BLaER1 (cell line): ENCODE results near the gene MYO3B.

Source experiments
- H3K27ac ChIP-seq: shearing (Covaris generic); formaldehyde crosslinking; 2 replicates; pipeline ENCODE4 v1.8.1; 2022
- H3K27me3 ChIP-seq: shearing (Covaris generic); formaldehyde crosslinking; 2 replicates; pipeline ENCODE4 v1.8.1; 2022
- H3K36me3 ChIP-seq: shearing (Covaris generic); formaldehyde crosslinking; 2 replicates; pipeline ENCODE4 v1.8.1; 2022
- H3K4me1 ChIP-seq: shearing (Covaris generic); formaldehyde crosslinking; 2 replicates; pipeline ENCODE4 v1.8.1; 2022
- H3K4me2 ChIP-seq: shearing (Covaris generic); formaldehyde crosslinking; 2 replicates; pipeline ENCODE4 v1.8.1; 2022
- H3K4me3 ChIP-seq: shearing (Covaris generic); formaldehyde crosslinking; 2 replicates; pipeline ENCODE4 v1.8.1; 2022
- H3K9ac ChIP-seq: shearing (Covaris generic); formaldehyde crosslinking; 2 replicates; pipeline ENCODE4 v1.8.1; 2022
- H3K9me3 ChIP-seq: shearing (Covaris generic); formaldehyde crosslinking; 2 replicates; pipeline ENCODE4 v1.8.1; 2022
- H4K20me1 ChIP-seq: shearing (Covaris generic); formaldehyde crosslinking; 2 replicates; pipeline ENCODE4 v1.8.1; 2022
- Cebpa-rat ChIP-seq: shearing (Covaris generic); IDR thresholded peaks from 2 replicates; pipeline ENCODE4 v1.8.1; 2022

Gene MYO3B

DNA sequence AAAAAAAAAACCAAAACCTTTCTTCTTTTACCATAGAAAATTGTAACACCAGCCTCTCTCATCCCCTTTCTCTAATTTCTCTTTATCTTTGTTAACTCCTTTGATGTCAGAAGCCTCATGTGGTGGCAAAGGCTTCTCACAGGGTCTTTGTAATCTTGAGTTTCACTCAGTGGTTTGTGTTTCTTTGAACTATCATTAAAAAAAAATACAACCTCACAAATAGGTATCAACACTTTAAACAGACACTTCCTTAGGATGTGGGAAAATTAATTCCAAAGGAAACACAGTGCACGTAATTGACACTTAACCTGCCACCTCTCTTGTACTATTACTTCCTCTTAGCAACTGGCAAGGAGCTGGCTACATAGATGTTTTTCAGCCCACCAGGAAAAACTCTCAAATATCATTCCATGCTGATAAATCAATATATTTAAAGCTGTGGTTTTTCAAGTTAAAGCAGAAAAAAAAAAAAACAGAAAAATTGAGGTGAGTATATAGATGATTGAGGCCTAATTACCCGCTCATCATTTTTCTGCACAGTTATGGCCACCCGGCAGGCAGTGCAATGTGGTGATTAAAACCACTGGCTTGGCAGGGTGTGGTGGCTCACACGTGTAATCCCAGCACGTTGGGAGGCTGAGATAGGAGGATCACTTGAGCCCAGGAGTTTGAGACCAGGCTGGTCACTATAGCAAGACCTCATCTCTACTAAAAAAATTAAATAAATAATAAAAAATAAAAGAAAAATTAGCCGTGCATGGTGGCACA is 193.5 kb downstream of the MYO3B start:
- Histone ChIP-seq H3K36me3 (no peaks in the 10 kb centered on the region), H3K4me1 (peaks cover 16% of the 10 kb centered on the region), H3K4me3 (no peak overlapping the region), H3K9ac (no peak overlapping the region), H4K20me1 (no peaks in the 10 kb centered on the region), H3K27ac (no peak overlapping the region), H3K4me2 (no peak overlapping the region), H3K9me3 (no peaks in the 10 kb centered on the region), H3K27me3 (no peaks in the 10 kb centered on the region)
- TF ChIP-seq Cebpa-rat = no peak

DNA sequence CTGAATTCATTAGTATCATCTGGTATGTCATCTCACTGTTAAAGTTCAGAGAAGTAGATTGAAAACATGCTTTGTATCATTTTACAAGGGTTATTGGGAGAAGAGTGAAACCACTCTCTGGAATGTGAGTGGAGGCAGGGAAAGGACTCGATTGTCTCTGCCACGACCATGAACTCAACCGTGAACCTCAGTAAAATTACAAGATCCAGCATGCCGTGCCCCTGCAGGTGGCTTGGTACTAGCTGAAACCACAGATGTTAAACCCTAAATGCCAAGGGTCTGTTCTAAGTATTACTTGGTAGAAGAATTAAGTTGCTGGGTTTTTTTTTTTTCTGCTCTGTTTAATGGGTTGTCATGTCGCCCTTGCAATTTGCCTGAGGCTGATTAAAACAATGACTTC is 197.2 kb downstream of the MYO3B start:
- H3K9ac ChIP-seq = no peak overlapping the region
- no peaks in the 10 kb centered on the region for H3K36me3 ChIP-seq
- TF ChIP-seq Cebpa-rat = no peak
- H3K4me2 ChIP-seq = no peak overlapping the region
- H4K20me1 ChIP-seq = no peaks in the 10 kb centered on the region
- no peak overlapping the region for H3K27ac ChIP-seq
- H3K27me3 ChIP-seq = no peaks in the 10 kb centered on the region
- H3K4me3 ChIP-seq = no peak overlapping the region
- H3K9me3 ChIP-seq = no peaks in the 10 kb centered on the region
- H3K4me1 ChIP-seq = peaks cover 15% of the 10 kb centered on the region

DNA sequence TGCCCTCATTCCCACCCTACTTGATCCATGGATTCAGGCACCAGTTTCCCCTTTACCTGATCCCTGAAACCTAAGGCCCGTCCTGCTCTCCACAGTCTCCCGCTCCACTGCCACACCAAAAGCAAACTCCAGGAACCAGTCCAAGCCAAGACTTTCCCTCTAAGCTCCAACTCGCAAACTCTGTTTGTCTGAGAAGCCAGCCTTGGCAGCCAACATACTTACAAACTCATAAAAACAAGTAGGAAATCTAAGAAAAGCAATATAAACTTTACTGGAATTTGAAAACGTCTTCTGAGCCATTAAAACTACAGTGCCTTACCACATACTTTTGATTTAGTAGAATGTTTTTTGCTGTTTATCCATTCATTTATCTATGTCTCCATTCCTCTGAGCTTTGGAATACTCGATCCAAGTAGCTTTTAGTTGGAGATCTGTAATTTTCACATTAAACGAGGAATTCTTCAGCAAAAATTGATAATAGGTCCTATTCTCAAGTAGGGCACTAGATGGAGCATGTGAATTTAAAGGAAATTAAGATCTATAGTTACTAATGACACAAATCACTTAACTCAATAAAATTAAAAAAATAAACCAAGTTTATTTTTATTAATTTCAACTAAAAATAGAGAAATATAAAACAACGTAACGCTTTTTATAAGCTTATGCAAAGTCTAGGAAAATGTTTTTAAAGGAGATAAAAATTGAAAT is 199.7 kb downstream of the MYO3B start:
- Histone ChIP-seq H3K4me1 (no peaks in the 10 kb centered on the region), H3K4me2 (no peak overlapping the region), H3K27me3 (no peaks in the 10 kb centered on the region), H3K9ac (no peak overlapping the region), H4K20me1 (no peaks in the 10 kb centered on the region), H3K9me3 (no peaks in the 10 kb centered on the region), H3K27ac (no peak overlapping the region), H3K36me3 (no peaks in the 10 kb centered on the region), H3K4me3 (no peak overlapping the region)
- no peak for TF ChIP-seq Cebpa-rat

DNA sequence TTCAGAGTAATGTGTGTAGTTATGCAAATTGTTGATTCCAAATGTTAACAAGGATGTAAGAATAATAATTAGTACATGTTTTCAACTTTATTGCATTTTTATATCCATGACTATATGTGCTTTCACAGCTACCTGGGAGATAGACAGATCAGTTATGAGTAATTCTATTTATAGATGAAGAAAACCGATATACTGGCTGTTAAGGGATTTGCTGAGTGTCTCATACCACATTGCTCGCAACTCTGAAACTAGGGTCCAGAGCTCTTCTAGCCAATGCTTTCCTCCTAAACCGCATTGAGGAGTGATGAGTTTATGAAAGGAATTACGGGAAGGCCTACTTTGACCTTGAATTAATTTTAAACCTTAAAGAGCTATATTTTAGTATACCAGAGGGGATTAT is 202.3 kb downstream of the MYO3B start:
- Histone ChIP-seq H3K4me3 (no peak overlapping the region), H4K20me1 (no peaks in the 10 kb centered on the region), H3K4me1 (no peaks in the 10 kb centered on the region), H3K27me3 (no peaks in the 10 kb centered on the region), H3K9me3 (no peaks in the 10 kb centered on the region), H3K36me3 (no peaks in the 10 kb centered on the region), H3K27ac (no peak overlapping the region), H3K9ac (no peak overlapping the region), H3K4me2 (no peak overlapping the region)
- no peak for TF ChIP-seq Cebpa-rat

DNA sequence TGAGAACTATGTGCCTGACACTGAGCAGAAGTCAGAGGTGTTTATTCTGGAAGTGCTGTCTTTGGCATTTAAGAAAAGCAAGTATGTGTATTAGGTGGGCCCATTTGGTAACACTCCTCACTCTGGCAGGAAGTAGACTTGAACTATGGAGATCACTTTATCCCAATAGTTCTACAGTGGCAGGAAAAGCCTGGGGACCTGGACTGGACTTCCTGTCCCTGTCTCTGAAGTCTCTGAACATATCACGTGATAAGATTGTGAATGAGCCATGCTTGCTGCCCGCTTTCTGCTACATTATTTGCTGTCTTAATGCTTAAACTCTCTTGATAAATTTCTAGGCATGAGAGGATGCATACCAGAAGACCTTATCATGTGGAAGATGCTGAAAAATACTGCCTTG is 203.7 kb downstream of the MYO3B start:
- no peaks in the 10 kb centered on the region for H3K27me3 ChIP-seq
- no peak for TF ChIP-seq Cebpa-rat

DNA sequence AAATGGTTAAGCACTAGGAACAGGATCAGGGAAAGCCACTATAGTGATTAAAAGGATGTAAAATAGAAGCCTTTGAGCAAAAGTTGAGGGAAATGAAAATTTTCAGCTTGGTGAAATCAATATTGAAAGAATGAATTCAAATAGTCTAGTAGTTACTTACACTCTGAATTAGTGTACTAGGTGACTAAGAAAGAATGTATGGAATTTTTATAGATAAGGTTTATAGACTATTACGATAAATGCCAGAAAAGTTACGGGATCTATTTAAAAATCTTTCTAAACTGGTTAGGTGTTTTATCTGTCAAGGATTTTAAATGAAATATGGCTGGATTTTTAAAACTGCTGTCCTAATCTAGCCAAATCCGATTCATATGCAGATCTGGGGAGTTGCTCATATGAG is 208.6 kb downstream of the MYO3B start:
- H3K9ac ChIP-seq = no peak overlapping the region
- no peak overlapping the region for H3K4me2 ChIP-seq
- no peak overlapping the region for H3K27ac ChIP-seq
- H4K20me1 ChIP-seq = no peaks in the 10 kb centered on the region
- H3K9me3 ChIP-seq = no peaks in the 10 kb centered on the region
- no peak for TF ChIP-seq Cebpa-rat
- no peaks in the 10 kb centered on the region for H3K4me1 ChIP-seq
- no peak overlapping the region for H3K4me3 ChIP-seq
- H3K36me3 ChIP-seq = no peaks in the 10 kb centered on the region
- H3K27me3 ChIP-seq = no peaks in the 10 kb centered on the region

More for the DNA sequence above, 203.7 kb downstream of the MYO3B start:
- no peak overlapping the region for H3K9ac ChIP-seq
- no peak overlapping the region for H3K4me2 ChIP-seq
- no peak overlapping the region for H3K27ac ChIP-seq
- no peaks in the 10 kb centered on the region for H3K36me3 ChIP-seq
- no peaks in the 10 kb centered on the region for H3K9me3 ChIP-seq
- no peaks in the 10 kb centered on the region for H3K4me1 ChIP-seq
- H3K4me3 ChIP-seq = no peak overlapping the region
- H4K20me1 ChIP-seq = no peaks in the 10 kb centered on the region

DNA sequence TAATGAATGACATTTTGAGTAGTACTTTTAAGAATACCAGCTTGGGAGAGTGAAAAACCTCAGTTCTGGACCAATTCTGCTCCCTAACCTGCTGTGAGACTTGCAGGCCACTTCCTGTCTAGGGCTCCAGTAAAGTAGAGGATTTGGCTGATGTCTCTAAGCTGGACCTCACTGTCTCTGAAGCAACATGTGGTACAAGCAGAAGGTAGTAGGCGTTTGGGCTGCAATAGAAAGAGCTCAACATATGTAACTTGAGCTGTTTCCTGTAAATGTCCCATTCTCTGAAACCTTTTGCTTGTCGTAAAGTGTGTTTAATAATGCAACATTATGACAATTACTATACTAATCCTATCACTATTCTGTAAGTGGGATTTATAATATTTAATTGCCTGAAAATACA is 213.1 kb downstream of the MYO3B start:
- Histone ChIP-seq H3K4me2 (no peak overlapping the region), H3K27ac (no peak overlapping the region), H3K36me3 (no peaks in the 10 kb centered on the region), H3K4me3 (no peak overlapping the region), H3K9ac (no peak overlapping the region), H3K27me3 (no peaks in the 10 kb centered on the region), H4K20me1 (no peaks in the 10 kb centered on the region), H3K4me1 (peaks cover under 1% of the 10 kb centered on the region), H3K9me3 (no peaks in the 10 kb centered on the region)
- no peak for TF ChIP-seq Cebpa-rat

DNA sequence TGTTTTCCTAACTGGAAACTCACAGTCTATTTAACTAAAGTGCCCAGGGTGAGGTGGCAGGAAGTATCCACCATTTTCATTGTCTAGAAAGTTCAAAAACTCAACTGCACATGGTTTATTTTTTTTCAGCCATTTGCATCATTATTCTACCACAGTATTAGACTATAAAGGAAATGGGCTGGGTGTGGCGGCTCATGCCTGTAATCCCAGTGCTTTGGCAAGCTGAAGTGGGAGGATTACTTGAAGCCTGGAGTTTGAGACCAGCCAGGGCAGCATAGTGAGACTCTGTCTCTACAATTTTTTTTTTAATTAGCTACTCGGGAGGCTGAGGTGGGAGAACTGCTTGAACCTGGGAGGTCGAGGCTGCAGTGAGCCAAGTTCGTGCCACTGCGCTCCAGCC is 213.8 kb downstream of the MYO3B start:
- Histone ChIP-seq H3K36me3 (no peaks in the 10 kb centered on the region), H3K4me2 (no peak overlapping the region), H3K4me1 (peaks cover 7% of the 10 kb centered on the region), H3K4me3 (no peak overlapping the region), H3K9ac (no peak overlapping the region), H3K27ac (no peak overlapping the region), H4K20me1 (no peaks in the 10 kb centered on the region), H3K9me3 (no peaks in the 10 kb centered on the region), H3K27me3 (no peaks in the 10 kb centered on the region)
- no peak for TF ChIP-seq Cebpa-rat

DNA sequence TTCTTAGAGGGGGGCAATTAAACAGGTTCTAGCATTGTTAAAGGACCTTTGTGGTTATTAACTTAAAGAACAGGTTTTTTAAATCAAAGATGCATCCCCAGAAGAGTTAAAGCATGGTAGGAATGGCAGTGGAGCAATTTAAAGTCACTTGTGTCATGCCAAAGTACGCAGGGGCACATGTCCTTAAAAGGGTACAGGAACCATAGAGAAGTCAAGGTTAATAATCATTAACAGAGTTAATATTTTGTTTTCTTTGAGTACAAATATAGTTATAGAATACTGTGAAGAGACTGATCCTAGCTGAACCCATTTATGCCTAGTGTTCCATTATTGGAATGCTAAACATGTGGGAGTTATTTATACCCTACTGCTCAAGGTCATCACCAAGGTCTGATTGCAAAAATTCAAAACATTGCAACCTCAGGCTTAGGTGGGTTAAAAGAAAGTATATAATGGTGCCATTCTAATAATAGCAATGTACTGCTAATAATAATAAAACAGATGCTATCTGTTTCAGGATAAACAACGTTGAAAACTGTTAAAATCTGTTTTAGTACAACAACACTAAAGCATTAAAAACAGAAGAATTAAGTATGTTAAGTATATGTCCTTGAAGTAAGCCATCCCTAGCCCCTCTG is 216.0 kb downstream of the MYO3B start:
- Histone ChIP-seq H3K4me1 (peaks cover 17% of the 10 kb centered on the region), H3K27me3 (no peaks in the 10 kb centered on the region), H3K36me3 (no peaks in the 10 kb centered on the region), H3K9me3 (no peaks in the 10 kb centered on the region), H4K20me1 (no peaks in the 10 kb centered on the region), H3K4me3 (no peak overlapping the region), H3K4me2 (no peak overlapping the region), H3K27ac (no peak overlapping the region), H3K9ac (no peak overlapping the region)
- no peak for TF ChIP-seq Cebpa-rat

DNA sequence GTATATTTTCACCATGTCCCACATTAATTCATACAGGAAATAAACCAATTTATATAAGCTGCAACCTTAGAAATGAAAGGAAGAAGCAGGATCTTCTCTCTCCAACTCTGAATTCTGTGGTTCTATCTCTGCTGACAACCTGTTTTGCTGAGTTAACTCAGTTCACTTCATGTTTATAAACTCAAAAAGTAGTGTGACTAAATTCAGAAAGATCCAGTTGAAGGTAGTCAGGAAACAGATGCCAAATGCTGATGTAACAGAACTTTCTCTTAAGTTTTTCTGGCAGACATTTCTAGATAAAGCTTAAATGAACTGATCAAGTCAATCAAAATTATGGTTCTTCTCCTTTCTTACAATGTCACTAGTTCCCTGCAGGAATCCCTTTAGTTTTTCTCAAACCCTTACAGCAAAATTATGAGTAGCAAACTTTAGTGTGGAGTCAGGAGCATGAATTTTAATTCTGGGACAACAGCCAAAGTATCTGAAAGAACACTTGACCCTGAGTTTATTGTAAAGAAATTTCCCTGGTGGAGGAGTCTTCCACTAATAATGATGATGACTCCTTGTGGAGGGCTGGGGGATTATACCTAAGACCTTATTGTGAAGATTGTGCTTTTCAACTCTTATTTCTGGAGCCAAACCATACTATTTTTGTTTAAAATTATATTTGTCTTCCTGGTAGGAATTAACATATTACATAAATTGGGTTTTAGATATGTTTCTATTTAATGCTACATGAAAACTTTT is 216.9 kb downstream of the MYO3B start:
- TF ChIP-seq Cebpa-rat = no peak

More for the DNA sequence above, 216.9 kb downstream of the MYO3B start:
- no peaks in the 10 kb centered on the region for H3K27me3 ChIP-seq
- no peaks in the 10 kb centered on the region for H4K20me1 ChIP-seq
- H3K4me3 ChIP-seq = no peak overlapping the region
- H3K4me1 ChIP-seq = peaks cover 17% of the 10 kb centered on the region
- no peaks in the 10 kb centered on the region for H3K9me3 ChIP-seq
- H3K4me2 ChIP-seq = no peak overlapping the region
- H3K27ac ChIP-seq = no peak overlapping the region
- no peaks in the 10 kb centered on the region for H3K36me3 ChIP-seq
- H3K9ac ChIP-seq = no peak overlapping the region
